Measurements from ENCODE around the gene TAF1B. TPM values are rescaled to one million over a fixed set of nuclear protein-coding genes. Genes with fewer than 3 reads are reported as not detected.

The TAF1B gene
- total RNA-seq, 1 experiment from 2014 or later, result 29.9 TPM

DNA sequence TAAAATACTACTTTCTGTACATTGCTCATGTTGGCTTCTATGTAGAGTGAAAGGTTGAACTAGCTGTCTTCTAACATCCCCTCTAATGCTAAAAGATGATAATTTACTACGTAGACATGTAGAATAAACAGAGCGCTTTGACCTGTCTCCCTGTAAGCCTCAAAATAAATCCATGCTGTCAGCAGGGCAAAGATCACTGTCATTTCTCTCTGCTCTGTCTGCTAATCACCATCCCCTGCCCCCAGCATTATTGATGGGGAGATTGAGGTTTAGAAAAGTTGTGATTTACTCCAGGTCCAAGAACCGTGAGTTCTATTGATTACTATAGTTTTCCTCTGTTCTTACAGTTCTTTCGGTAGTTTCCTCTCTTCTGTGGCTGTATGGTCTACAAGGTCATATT lies 69.2 kb downstream of the TAF1B start:
- H3K9me3 Mint-ChIP-seq, result no peaks in the 10 kb centered on the region
- H3K4me3 Mint-ChIP-seq, result no peak overlapping the region
- Histone ChIP-seq H3K18ac (ENCODE audit: insufficient read length, low read depth, low read length) (no peak overlapping the region), H3K9me3 (ENCODE audit: control insufficient read depth, low read depth, low read length) (no peaks in the 10 kb centered on the region), H3K9ac (ENCODE audit: extremely low read depth, insufficient read length, low read length) (no peak overlapping the region), H3K79me2 (ENCODE audit: insufficient read depth, low read length) (no peaks in the 10 kb centered on the region), H2BK12ac (ENCODE audit: insufficient read length, low read depth, low read length) (no peak overlapping the region), H2AK5ac (ENCODE audit: insufficient read length, low read length) (no peak overlapping the region), H3K27me3 (ENCODE audit: insufficient read depth, low read length) (no peaks in the 10 kb centered on the region), H3K4me1 (ENCODE audit: insufficient read depth, low read length) (no peaks in the 10 kb centered on the region), H4K91ac (ENCODE audit: insufficient read length, low read depth, low read length) (no peak overlapping the region), H4K20me1 (ENCODE audit: control insufficient read depth, insufficient read depth, insufficient read length) (no peaks in the 10 kb centered on the region), H3T11ph (ENCODE audit: low read length) (no peak overlapping the region), H2BK15ac (ENCODE audit: low read depth, low read length) (no peak overlapping the region), H3K27ac (ENCODE audit: insufficient read length, low read depth, low read length) (no peak overlapping the region), H4K8ac (replicated peaks; ENCODE audit: insufficient read length, low read depth, low read length) (no peak overlapping the region), H3K14ac (ENCODE audit: insufficient read depth, low read length) (no peak overlapping the region), H3K4me2 (ENCODE audit: insufficient read depth, insufficient read length, low read length) (no peak overlapping the region), H2BK20ac (ENCODE audit: low read depth, low read length, poor library complexity, severe bottlenecking) (no peak overlapping the region), H3K23me2 (ENCODE audit: insufficient read length, low read depth, low read length, poor library complexity, severe bottlenecking) (no peaks in the 10 kb centered on the region), H3K79me1 (ENCODE audit: insufficient read depth, low read depth, low read length, poor library complexity, severe bottlenecking) (no peaks in the 10 kb centered on the region), H2AFZ (ENCODE audit: low read length) (no peak overlapping the region), H4K5ac (ENCODE audit: insufficient read length, low read depth, low read length) (no peak overlapping the region), H3K56ac (ENCODE audit: insufficient read length, low read depth, low read length) (no peak overlapping the region), H2BK120ac (ENCODE audit: low read depth, low read length, poor library complexity, severe bottlenecking) (no peak overlapping the region), H3K23ac (ENCODE audit: insufficient read length, low read depth, low read length) (no peak overlapping the region), H2BK5ac (ENCODE audit: insufficient read length, low read length) (no peak overlapping the region), H3K4ac (ENCODE audit: low read depth, low read length) (no peak overlapping the region)
- TF ChIP-seq, protein P1, sequence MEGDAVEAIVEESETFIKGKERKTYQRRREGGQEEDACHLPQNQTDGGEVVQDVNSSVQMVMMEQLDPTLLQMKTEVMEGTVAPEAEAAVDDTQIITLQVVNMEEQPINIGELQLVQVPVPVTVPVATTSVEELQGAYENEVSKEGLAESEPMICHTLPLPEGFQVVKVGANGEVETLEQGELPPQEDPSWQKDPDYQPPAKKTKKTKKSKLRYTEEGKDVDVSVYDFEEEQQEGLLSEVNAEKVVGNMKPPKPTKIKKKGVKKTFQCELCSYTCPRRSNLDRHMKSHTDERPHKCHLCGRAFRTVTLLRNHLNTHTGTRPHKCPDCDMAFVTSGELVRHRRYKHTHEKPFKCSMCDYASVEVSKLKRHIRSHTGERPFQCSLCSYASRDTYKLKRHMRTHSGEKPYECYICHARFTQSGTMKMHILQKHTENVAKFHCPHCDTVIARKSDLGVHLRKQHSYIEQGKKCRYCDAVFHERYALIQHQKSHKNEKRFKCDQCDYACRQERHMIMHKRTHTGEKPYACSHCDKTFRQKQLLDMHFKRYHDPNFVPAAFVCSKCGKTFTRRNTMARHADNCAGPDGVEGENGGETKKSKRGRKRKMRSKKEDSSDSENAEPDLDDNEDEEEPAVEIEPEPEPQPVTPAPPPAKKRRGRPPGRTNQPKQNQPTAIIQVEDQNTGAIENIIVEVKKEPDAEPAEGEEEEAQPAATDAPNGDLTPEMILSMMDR (conservative IDR thresholded peaks at IDR 0.05), result no peak
- H3K36me3 Mint-ChIP-seq (ENCODE audit: insufficient read depth in 1 of 3, low read depth in 3 of 3), result peaks cover 0 to 36% (median 27%) of the 10 kb centered on the region in 3 experiments; a peak in 5 of 7 replicates
- no CpG with 5 or more reads among the region's 4 CpGs for WGBS (ENCODE audit: extremely low coverage, insufficient read length, low lambda C conversion rate)
- no peaks in the 10 kb centered on the region for H3K27me3 Mint-ChIP-seq (ENCODE audit: low read depth)
- H3K4me1 Mint-ChIP-seq, result no peaks in the 10 kb centered on the region
- H3K27ac Mint-ChIP-seq, result no peak overlapping the region
- no peak for DNase-seq
